Glutamatergic neuron (in vitro differentiated cells): Measurements from ENCODE around the gene SUN1. TPM values are rescaled to one million over a fixed set of nuclear protein-coding genes. Genes with fewer than 3 reads are reported as not detected.
"Not testable (repeated sequence)": the region's sequence is repeated elsewhere in the genome, so short reads cannot be mapped to it uniquely, and the experiment has no call there.

Experiments used
- DNase-seq: peaks from one replicate; pipeline ENCODE4 v3.0.0; 2022
- H3K27ac Mint-ChIP-seq: one replicate; pipeline ENCODE4 v1.8.0; 2020; ENCODE audit warnings: mild to moderate bottlenecking, mixed read lengths, inconsistent platforms; ENCODE audit not compliant: unreplicated experiment
- H3K27me3 Mint-ChIP-seq: one replicate; pipeline ENCODE4 v1.8.0; 2020; ENCODE audit warnings: mild to moderate bottlenecking, moderate library complexity, mixed read lengths, inconsistent platforms; ENCODE audit not compliant: unreplicated experiment
- H3K36me3 Mint-ChIP-seq: one replicate; pipeline ENCODE4 v1.8.0; 2020; ENCODE audit warnings: mild to moderate bottlenecking, mixed read lengths, inconsistent platforms; ENCODE audit not compliant: unreplicated experiment
- H3K4me1 Mint-ChIP-seq: one replicate; pipeline ENCODE4 v1.8.0; 2020; ENCODE audit warnings: mild to moderate bottlenecking, low read depth, mixed read lengths, inconsistent platforms; ENCODE audit not compliant: unreplicated experiment
- H3K4me3 Mint-ChIP-seq: one replicate; pipeline ENCODE4 v1.8.0; 2020; ENCODE audit warnings: mild to moderate bottlenecking, mixed read lengths, inconsistent platforms; ENCODE audit not compliant: unreplicated experiment
- H3K9me3 Mint-ChIP-seq: one replicate; pipeline ENCODE4 v1.8.0; 2020; ENCODE audit warnings: mild to moderate bottlenecking, moderate library complexity, mixed read lengths, inconsistent platforms; ENCODE audit not compliant: unreplicated experiment
- total RNA-seq: library from RNA; stranded (reverse); fragmentation: NEBNext Ultra II Directional; extraction: Animal tissue kit (Norgen Biotek cat#: 25700); gene quantifications from one replicate; pipeline ENCODE4 v1.2.1, GENCODE V29; 2021; ENCODE audit not compliant: unreplicated experiment
- TF ChIP-seq, protein P1 (sequence below): fragments of 200-600 bp; sonication (generic); IDR thresholded peaks from one replicate; pipeline ENCODE4 v1.5.0; 2021; ENCODE audit not compliant: partially characterized antibody, unreplicated experiment

Gene SUN1
- total RNA-seq, 1 donor from 2014 or later, result 879 TPM

DNA sequence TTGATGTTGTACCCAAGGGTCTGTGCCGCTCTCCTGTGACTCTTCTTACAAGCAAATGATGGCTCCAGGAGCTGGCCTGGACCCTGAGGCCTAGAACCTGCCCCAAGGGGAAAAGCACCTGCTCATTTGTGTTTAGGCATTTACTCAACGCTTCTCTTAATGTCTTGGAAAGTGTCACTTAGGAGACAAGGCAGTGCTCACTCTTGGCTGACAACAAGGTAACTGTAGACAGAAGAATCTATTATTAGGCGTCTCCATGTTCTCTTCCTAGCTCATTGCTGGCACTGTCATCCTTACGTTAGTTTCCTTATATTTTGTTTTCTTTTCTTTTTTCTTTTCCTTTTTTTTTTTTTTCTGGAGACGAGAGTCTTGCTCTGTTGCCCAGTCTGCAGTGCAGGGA is 38.1 kb upstream of the SUN1 start:
- Mint-ChIP-seq H3K36me3 (no peaks in the 10 kb centered on the region), H3K9me3 (no peaks in the 10 kb centered on the region), H3K4me1 (no peaks in the 10 kb centered on the region), H3K27ac (no peak overlapping the region), H3K27me3 (peaks cover 2% of the 10 kb centered on the region), H3K4me3 (no peak overlapping the region)
- TF ChIP-seq, protein P1, sequence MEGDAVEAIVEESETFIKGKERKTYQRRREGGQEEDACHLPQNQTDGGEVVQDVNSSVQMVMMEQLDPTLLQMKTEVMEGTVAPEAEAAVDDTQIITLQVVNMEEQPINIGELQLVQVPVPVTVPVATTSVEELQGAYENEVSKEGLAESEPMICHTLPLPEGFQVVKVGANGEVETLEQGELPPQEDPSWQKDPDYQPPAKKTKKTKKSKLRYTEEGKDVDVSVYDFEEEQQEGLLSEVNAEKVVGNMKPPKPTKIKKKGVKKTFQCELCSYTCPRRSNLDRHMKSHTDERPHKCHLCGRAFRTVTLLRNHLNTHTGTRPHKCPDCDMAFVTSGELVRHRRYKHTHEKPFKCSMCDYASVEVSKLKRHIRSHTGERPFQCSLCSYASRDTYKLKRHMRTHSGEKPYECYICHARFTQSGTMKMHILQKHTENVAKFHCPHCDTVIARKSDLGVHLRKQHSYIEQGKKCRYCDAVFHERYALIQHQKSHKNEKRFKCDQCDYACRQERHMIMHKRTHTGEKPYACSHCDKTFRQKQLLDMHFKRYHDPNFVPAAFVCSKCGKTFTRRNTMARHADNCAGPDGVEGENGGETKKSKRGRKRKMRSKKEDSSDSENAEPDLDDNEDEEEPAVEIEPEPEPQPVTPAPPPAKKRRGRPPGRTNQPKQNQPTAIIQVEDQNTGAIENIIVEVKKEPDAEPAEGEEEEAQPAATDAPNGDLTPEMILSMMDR, result no peak
- no peak for DNase-seq

DNA sequence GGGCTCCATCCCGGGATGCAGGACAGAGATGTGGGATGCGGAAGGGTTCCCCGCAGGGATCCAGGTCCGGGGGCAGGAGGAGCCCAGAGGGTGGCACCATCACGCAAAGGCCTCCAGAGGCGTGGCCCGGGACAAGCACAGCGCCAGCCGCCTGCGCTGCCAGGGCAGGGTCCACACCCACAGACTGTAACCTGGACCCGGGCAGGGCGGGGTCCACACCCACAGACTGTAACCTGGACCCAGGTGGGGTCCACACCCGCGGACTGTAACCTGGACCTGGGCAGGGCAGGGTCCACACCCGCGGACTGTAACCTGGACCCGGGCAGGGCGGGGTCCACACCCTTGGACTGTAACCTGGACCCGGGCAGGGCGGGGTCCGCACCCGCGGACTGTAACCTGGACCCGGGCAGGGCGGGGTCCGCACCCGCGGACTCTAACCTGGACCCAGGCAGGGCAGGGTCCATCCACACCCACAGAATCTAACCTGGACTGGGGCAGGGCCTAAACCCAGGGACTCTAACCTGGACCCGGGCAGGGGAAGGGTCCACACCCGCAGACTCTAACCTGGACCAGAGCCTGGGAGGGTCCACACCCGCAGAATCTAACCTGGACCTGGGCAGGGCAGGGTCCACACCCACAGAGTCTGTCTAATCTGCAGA is 37.5 kb upstream of the SUN1 start:
- no peak for DNase-seq
- H3K4me1 Mint-ChIP-seq, result no peaks in the 10 kb centered on the region
- H3K27me3 Mint-ChIP-seq, result peaks cover 2% of the 10 kb centered on the region
- H3K36me3 Mint-ChIP-seq, result no peaks in the 10 kb centered on the region
- no peak overlapping the region for H3K27ac Mint-ChIP-seq
- H3K9me3 Mint-ChIP-seq, result no peaks in the 10 kb centered on the region
- TF ChIP-seq, protein P1, result no peak
- no peak overlapping the region for H3K4me3 Mint-ChIP-seq

- not testable (repeated sequence) for H3K27me3 Mint-ChIP-seq, H3K36me3 Mint-ChIP-seq, H3K9me3 Mint-ChIP-seq, H3K4me3 Mint-ChIP-seq, H3K4me1 Mint-ChIP-seq, H3K27ac Mint-ChIP-seq, DNase-seq
Observed at GRCh38 chr7:796434-797169, 35.7 kb upstream of the SUN1 start.

- no peak overlapping the region for H3K4me3 Mint-ChIP-seq
- no peaks in the 10 kb centered on the region for H3K36me3 Mint-ChIP-seq
- no peak overlapping the region for H3K27ac Mint-ChIP-seq
- peaks cover 2% of the 10 kb centered on the region for H3K27me3 Mint-ChIP-seq
- peaks cover 5% of the 10 kb centered on the region for H3K9me3 Mint-ChIP-seq
- DNase-seq, result no peak
- no peaks in the 10 kb centered on the region for H3K4me1 Mint-ChIP-seq
- TF ChIP-seq, protein P1, result no peak
Observed at GRCh38 chr7:798921-799470, 33.3 kb upstream of the SUN1 start.

GRCh38 chr7:800692-801091 is 31.6 kb upstream of the SUN1 start:
- Mint-ChIP-seq H3K4me3 (no peak overlapping the region), H3K27ac (no peak overlapping the region), H3K27me3 (peaks cover 2% of the 10 kb centered on the region), H3K4me1 (no peaks in the 10 kb centered on the region), H3K36me3 (no peaks in the 10 kb centered on the region), H3K9me3 (peaks cover 5% of the 10 kb centered on the region)
- no peak for DNase-seq
- TF ChIP-seq, protein P1, result no peak

DNA sequence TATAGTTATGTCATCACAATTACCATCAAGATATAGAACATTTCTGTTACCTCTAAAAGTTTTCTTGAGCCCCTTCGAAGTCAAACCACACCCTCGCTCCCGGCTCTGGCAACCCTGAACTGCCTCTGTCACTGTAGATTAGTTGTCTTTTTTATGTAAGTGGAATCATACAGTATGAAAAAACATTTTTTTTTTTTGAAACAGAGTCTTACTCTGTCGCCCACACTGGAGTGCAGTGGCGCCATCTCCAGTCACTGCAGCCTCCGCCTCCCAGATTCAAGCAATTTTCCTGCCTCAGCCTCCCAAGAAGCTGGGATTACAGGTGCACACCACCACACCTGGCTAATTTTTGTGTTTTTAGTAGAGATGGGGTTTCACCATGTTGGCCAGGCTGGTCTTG is 30.9 kb upstream of the SUN1 start:
- DNase-seq, H3K4me3 Mint-ChIP-seq, H3K9me3 Mint-ChIP-seq, H3K36me3 Mint-ChIP-seq, H3K27me3 Mint-ChIP-seq, H3K4me1 Mint-ChIP-seq, H3K27ac Mint-ChIP-seq: not testable (repeated sequence)
